HG03571 (cell line): ENCODE measurements around the gene COBL.

Experiments used
- ATAC-seq: cut with Tn5 transposase; IDR thresholded peaks from one replicate; pipeline ENCODE4 v1.9.1; 2021; ENCODE audit not compliant: unreplicated experiment

The COBL gene, protein sequence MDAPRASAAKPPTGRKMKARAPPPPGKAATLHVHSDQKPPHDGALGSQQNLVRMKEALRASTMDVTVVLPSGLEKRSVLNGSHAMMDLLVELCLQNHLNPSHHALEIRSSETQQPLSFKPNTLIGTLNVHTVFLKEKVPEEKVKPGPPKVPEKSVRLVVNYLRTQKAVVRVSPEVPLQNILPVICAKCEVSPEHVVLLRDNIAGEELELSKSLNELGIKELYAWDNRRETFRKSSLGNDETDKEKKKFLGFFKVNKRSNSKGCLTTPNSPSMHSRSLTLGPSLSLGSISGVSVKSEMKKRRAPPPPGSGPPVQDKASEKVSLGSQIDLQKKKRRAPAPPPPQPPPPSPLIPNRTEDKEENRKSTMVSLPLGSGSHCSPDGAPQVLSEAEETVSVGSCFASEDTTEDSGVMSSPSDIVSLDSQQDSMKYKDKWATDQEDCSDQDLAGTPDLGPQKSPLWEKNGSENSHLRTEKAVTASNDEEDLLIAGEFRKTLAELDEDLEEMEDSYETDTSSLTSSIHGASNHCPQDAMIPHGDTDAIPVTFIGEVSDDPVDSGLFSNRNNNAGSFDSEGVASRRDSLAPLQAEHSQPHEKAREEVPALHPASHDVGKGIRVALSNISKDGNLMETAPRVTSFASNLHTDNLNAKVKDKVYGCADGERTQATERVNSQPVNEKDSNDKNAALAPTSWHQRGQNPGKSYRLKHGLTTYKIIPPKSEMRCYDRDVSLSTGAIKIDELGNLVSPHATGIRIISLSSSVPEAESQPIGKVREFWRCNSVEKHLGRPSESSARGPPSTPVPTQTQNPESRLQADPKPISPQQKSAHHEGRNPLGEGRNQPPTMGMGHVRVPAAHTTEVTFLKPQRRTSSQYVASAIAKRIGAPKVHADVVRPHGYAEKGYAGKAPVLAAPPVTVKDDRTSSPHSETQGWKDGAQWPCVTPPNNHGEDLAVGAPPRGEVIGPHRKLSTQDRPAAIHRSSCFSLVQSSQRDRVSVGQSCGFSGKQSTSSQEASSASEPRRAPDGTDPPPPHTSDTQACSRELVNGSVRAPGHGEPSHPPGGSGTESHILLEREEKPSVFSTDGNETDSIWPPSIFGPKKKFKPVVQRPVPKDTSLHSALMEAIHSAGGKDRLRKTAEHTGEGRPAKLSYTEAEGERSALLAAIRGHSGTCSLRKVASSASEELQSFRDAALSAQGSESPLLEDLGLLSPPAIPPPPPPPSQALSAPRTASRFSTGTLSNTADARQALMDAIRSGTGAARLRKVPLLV

DNA sequence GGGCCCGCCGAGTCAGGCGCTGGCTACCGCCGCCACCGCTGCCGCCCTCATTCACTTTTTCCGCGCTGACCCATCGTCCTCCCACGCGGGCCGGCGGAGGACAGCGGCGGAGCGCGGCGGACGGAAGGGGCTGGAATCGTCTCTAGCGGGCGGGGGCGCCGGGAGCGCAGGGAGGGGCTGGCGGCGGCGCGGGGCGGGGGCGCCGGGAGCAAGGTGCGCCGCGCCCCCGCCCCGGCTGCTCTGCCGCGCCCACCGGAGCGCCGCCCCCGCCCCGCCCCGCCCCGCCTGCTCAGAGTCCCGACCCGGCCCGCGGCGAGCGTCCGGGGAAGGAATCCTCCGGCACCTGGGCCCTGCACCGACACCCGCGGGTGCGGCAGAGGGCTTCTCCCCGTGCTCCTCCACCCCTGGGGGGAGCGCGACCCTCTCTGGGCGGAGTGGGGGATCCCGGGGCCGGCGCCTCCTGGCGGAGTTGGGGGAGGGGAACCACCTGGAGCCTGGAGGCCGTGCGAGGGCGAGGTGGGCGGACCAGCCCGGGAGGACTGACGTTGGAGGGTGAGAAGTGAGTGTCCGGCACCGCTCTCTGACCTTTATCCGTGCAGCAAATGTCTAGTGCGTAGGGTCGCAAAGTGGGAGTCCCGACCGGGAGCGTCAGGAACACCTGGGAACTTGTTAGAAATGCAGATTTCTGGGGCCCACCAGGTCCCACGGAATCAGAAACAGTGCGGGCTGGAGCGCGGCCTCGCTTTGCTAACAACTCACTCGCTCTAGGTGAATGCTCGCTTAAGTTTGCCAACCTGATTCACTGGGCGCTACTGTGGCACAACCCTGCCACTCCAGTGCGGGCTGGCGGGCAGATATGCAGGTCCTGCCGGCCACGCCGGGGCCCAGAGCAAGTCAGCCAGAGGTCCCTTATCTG lies at the start of gene COBL:
Gene COBL, minus strand, starts transcription at position 144 of the 916 bp plus-strand sequence. CDS start 176 bp downstream, outside the sequence.
- ATAC-seq: no peak

DNA sequence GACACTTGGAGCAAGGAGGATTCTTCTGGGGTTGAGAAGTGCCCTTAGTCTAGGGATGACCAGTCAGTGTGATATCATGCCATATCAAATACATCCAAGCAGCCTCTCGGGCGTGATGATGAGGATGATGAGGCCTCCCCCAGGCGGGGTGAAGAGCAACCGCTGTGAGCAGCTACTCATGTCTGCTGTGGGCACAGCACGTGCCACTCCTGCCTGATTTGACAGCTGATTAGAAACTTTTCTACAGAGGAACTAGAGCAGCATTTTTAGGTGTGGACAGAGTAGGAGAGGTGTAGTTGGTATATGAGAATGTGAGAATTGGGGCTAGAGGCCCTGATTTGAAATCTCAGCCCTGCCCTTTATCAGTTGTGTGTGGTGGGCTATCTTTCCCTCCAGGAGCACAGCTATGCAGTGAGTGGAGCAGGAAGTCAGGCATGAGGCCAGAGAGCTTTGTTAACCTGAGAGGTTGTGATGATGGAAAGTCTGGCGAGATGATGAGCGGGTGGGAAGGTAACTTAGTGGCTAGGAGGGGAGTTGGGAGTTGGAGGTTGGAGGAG lies 49.6 kb upstream of the COBL start:
- ATAC-seq: no peak

DNA sequence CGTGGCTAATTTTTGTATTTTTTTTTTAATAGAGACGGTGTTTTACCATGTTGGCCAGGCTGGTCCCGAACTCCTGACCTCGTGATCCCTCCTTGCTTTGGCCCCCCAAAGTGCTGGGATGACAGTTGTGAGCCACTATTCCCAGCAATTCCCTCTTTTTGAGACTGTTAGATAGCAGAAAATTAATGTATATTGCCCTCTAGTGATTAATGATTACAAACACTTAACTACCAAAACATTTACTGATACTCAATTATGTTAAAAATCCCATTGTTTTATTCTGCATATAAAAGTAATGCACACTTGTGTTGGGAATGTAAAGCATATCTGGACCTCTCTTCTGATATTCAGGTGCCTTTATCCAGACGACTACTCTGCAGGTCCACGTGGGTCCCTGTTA lies 41.2 kb upstream of the COBL start:
- ATAC-seq: no peak

DNA sequence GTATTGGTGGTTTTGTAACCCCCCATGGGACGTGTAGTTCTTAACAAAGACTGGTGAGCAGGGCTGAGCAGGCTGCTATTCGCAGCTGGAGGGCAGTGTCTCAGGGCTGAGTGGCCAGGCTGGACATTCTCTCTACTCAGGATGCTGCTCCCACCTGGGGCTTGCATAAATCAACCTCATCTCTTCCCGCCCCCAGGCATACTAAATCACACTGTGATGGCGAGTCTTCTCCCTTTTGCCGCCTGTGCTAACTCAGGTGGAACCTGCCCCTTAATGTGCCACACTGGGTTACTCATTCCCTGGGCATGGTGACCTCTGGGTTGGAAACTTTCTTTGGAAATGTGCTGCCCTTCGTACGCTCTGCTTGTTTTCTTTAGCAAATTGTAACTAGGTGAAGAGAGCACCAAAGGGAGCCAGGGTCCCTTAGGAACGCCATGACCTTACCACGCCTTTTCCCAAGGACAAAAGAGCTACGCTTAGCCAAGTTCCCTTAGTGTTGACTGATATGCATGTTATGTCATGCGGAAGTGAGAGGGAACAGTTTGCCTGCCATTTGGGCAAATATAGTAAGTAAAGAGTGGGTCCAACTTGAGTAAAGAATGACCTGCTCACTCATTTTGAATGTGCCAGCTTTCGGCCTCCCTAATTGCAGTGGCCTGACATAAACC lies 40.4 kb upstream of the COBL start:
- no peak for ATAC-seq

DNA sequence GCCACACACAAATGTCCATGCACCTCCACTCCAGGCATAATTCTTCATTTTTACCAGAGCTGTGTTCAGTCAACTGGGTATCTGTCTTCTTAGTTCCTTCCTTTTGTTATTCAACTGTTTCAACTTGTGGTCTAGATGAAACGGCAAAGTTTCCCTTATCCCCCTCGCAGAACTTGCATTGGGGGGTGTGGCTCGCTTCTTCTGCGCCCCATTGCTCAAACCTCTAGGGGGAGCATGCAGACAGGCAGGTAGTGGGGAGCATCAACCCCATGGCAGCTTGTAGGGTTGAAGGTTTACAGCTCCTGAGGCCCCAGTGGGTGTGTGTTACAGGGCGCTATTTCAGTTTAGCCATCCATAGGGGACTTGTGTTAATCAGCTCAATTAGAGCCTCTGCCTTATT lies 38.3 kb upstream of the COBL start:
- no peak for ATAC-seq

DNA sequence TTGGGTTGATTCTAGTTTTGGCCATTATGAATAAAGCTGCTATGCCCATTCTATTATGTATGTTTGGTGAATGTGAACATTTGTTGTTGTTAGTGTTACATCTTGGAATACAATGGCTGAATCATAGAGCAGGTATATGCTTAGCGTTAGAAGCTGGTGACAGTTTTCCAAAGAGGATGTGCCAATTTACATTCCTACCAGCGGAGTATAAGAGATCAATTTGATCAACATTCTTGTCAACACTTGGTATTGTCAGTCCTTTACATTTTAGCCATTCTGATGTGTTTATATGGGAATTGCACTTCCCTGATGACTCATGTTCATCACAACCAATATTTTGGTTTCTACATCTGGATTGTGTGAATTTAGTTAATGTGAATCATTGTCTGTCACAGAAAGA lies 37.8 kb upstream of the COBL start:
- no peak for ATAC-seq

DNA sequence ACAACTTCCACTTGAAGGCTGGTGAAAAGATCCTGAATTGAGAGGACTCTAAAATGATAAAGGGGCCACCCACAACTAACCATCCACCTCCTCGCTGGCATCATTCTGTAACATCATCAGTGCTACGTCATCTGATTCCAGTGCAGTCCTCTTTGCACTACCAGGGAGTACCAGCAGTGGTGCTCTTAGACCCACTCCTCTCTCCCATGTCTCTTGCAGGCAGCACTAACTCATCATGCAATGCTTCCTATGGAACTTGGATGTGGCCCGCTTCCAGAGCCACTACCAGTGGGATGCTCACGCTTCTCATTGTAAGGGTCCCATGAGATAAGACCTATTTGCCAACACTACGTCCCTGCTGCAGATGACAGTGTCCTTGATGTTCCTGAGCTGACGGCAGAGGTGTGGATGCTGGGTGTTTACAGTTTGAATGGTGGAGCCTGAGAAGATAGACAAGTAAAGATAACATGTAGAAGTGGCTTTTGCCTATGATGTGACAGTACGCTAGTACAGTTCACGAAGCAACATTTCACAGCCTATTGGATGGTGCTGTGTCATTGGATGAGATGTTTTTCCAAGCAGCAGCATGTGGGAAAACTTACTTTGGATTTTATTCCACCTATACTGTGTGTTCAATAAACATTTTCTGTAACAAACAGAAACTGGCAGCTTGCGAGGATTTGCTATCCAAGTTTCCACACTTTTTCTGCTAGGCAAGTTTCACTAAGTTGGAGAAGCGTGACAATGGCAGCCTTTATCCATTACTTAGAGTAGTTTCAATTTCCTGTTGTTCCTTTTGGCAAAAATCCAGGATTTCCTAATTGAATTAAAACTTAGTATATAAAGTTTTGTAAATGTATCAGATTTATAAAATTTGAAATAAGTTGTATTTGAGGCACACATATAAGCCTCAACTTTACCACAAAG lies 35.8 kb upstream of the COBL start:
- no peak for ATAC-seq

DNA sequence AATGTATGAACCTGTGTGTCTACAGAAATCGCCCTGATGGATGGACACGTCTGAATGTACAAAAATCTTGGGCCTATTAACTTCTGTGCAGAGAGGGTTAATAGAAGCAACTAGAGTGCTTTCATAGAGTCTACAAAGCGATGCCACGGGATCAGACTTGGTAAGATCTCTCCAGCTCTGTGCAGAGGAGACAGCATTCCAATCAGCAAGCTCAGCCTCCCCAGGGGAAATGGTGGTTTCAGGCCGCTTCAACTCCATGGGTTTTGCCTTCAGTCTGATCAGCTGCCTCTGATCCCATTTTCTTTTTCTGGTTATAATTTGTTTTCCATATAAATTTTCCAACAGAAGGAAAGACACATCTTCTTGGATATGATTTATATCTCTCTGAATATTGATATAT lies 35.1 kb upstream of the COBL start:
- no peak for ATAC-seq

DNA sequence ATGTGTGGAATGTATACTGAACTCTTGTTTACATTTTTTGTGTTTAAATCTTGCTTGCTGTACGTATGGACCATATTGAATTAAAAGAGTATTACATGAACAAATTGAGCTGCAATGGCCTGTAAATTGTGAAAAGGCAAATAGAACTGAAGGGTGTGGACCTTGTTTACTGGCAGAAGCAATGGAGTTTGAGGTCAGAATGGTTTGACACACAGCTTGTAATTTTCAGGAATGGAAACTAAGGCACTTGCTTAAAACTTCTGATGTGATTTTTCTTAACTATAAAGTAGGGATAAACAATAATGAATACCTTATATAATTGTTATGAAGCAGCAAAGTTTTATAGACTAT lies 33.9 kb upstream of the COBL start:
- no peak for ATAC-seq

DNA sequence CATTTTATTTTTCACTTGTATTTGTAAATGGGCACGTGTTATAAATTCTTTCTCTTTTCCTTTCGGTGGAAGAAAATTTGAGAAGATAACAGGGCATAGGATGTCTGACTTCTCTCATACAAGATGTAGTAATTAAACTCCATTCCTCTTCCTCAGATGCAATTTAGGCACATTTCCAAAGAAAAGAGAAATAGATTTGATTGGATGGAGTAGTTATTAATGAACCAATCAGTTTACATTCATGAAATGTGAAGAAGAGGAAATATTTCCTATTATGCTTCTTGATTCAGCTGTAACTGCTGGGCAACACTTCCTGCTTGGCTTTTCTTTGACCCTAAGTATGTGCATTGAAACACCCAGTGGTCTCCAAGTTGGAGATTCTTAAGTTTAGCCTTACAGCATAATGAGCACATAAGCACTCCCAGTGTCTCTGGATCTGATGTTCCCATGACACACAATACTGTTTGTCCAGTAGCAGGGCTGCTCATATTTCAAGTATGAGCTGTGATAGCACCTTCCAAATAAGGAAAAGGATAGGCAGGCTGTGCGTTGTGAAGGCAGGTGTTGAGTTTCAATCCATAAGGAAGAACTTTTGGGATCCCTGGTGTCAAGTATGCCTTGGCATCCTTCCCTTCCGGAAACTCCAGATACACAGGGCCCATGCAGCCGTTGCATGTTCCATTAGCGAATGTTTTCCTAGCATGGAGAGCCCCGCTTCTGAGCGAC lies 33.4 kb upstream of the COBL start:
- ATAC-seq: no peak

DNA sequence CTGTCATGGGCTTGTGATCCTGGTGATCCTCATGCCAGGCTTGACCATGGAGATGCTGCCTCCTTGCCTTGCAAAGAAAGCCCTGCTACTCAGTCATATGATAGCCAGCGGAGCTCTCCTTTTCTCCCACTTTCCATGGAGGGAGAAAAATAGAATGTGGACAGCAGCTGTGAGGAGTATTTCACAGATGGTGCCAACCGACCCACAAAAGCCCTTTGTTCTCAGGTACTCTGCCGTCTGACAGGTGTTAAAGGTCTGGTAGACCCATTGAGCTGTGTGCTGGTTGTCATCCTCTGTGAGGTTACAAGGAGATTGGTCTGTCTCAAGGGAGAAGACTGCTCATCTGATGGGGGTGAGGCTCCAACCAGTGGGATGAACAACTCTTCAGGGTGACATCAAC lies 29.5 kb upstream of the COBL start:
- ATAC-seq: no peak

DNA sequence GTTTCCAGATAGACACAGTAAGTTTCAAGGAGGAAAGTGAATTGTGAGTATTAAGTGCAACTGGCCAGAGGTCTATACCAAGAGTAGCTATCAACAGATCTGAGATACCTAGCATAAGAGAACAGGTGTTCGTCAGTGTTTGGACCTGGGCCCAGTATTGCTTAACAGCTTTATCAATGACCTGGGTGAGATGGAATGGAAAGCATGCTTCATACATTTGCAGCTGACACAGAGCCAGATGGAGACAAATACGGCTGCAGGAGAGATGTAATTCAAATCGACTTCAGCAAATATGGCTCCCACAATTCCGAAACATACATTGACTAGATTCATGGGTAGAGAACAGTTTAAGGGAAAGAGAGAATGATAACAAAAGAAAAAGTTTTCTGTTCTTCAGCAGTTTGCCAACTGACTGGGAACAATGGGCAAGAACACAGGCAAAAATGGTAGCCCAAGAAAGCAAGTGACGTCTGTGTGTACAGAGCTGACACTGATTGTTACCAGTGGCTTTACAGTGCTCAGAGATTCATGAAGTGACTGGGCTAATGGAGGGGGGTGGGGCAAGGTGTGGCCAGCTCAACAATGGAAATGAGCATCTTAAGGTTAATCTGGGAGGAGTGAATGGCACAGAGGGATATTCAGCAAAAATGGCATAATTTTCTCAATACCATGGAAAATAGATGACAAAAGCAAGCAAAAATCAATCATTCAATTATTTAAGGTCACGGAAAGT lies 28.0 kb upstream of the COBL start:
- ATAC-seq: no peak

DNA sequence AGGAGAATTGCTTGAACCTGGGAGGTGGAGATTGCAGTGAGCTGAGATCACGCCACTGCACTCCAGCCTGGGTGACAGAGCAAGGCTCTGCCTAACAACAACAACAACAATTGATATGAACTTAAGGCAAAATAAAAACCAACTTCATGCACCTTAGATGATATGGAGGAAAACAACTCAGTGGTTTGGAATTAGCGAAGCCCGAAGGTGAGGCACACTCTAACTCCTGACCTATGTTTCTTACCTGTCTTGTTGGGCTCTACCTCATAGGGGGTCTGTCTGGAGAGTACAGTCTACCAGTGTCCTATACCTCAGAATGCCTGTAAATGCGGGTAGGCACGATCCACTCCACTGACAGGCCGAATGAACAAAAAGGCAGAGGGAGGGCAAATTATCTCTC lies 24.3 kb upstream of the COBL start:
- ATAC-seq: no peak

DNA sequence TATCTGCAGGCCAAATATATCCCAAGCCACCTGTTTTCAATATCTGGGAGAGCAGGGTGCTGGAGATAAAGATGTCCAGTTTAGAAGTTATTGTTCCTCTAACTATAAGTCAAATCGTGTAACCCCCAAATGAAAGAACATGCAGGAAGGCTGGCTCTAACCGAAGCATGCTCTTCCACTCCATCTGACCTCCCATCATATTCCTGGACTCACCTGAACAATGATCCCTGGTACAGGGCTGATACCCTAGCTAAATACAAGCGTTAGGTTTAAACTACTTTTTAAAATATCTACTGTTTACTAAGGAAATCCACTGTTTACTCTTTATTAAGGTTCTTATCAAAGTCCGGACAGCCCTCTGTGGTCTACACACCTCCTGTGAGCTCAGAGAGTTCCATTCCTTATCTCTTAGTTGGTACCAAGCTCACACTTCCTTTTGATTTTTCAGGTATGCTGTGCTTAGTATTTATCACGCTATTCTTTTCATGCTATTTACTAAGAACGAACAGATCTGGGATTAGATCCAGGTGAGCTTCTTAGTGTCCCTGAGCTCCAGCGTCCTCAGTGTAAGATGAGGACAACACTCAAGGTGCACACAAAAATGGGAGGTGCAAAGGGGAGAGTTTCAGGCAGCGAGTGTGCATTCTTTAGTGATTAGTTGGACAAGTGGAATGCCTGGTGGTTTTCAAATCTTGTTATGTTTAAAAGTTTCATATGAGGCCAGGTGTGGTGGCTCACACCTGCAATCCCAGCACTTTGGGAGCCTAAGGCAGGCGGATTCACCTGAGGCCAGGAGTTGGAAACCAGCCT lies 23.6 kb upstream of the COBL start:
- ATAC-seq: no peak

DNA sequence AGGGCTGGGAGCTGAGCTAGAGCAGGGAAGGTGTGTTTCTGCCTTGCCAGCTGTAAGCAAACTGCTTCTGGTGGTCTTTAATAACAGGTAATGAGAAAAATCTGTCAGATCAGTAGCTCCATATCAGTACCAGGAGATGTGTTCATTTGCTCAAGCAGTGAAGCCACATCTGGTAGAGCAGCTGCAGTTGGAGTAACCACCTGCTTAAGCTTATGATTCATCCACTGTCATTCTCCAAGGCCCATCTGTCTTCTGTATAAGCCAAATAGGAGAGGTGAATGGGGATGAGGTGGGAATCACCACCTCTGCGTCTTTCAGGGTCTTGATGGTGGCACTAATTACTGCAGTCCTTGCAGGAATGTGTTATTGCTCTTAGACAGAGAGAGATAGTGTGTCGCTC lies 18.4 kb upstream of the COBL start:
- no peak for ATAC-seq

DNA sequence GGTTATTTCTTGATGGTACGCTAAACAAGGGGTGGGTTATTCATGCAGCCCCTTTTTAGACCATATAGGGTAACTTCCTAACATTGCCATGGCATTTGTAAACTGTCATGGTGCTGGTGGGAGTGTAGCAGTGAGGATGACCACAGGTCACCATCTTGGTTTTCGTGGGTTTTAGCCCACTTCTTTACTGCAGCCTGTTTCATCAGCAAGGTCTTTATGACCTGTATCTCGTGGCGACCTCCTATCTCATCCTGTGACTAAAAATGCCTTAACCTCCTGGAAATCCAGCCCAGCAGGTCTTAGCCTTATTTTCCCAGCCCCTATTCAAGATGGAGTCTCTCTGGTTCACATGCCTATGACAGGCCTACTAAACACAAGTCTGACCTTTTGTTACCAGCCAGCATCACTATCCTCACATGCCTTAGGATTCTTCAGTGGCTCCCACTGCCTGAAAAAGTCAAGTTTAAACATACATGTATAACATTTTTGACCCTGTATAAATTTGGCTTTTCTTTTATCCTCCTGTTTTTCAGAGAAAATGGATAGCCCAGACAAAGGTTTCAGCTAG lies 13.2 kb upstream of the COBL start:
- no peak for ATAC-seq
